HepG2 (cell line): ENCODE data around the gene DPM2. TPM values are rescaled to one million over a fixed set of nuclear protein-coding genes. Genes with fewer than 3 reads are reported as not detected.

ENCODE experiments used
- BRCA1 ChIP-seq: sonication (generic); formaldehyde crosslinking; IDR thresholded peaks from 2 replicates; pipeline ENCODE4 v1.4.0; 2020; ENCODE audit warnings: missing genetic modification reagents
- FOXC1 ChIP-seq: sonication (generic); formaldehyde crosslinking; IDR thresholded peaks from 2 replicates; pipeline ENCODE4 v1.8.0; 2022; ENCODE audit warnings: mild to moderate bottlenecking, missing genetic modification reagents, borderline replicate concordance
- FOXP1 ChIP-seq, 2 experiments: fragments of 450-650 bp in 1 of 2; IDR thresholded peaks; 2 replicates each; pipeline ENCODE4 v1.6.1; 2017 to 2018; ENCODE audit warnings: antibody characterized with exemption in 1 of 2
- GPN1 ChIP-seq: sonication (generic); formaldehyde crosslinking; IDR thresholded peaks from 2 replicates; pipeline ENCODE4 v1.5.1; 2020; ENCODE audit warnings: missing genetic modification reagents, borderline replicate concordance
- KLF12 ChIP-seq: sonication (generic); formaldehyde crosslinking; IDR thresholded peaks from 2 replicates; pipeline ENCODE4 v1.4.0; 2020; ENCODE audit warnings: missing genetic modification reagents, borderline replicate concordance
- MIER3 ChIP-seq: IDR thresholded peaks from 2 replicates; pipeline ENCODE4 v1.6.1; 2016; ENCODE audit warnings: missing compliant biosample characterization, borderline replicate concordance
- ONECUT2 ChIP-seq: sonication (generic); formaldehyde crosslinking; IDR thresholded peaks from 2 replicates; pipeline ENCODE4 v1.4.0; 2020; ENCODE audit warnings: missing genetic modification reagents
- SMYD3 ChIP-seq: sonication (generic); formaldehyde crosslinking; IDR thresholded peaks from 2 replicates; pipeline ENCODE4 v1.8.1; 2023; ENCODE audit warnings: mild to moderate bottlenecking, missing genetic modification reagents
- SP140L ChIP-seq: sonication (generic); formaldehyde crosslinking; IDR thresholded peaks from 2 replicates; pipeline ENCODE4 v1.4.0; 2020; ENCODE audit warnings: missing genetic modification reagents, borderline replicate concordance
- SRF ChIP-seq: IDR thresholded peaks from 2 replicates; pipeline ENCODE4 v1.6.1; 2011; ENCODE audit warnings: mild to moderate bottlenecking, low read depth, low read length, moderate library complexity
- TAF15 ChIP-seq: fragments of 200-400 bp; formaldehyde crosslinking; IDR thresholded peaks from one replicate; pipeline ENCODE4 v1.6.1; 2018; ENCODE audit warnings: mild to moderate bottlenecking, low read depth, low read length; ENCODE audit not compliant: poor library complexity, severe bottlenecking
- ZNF160 ChIP-seq: sonication (generic); formaldehyde crosslinking; IDR thresholded peaks from 2 replicates; pipeline ENCODE4 v1.8.0; 2022; ENCODE audit warnings: mild to moderate bottlenecking, inconsistent platforms, missing genetic modification reagents
- polyA plus RNA-seq, 8 experiments: library from polyadenylated mRNA; depleted of rRNA in 3 of 8; stranded (reverse) in 7 of 8; unstranded in 1 of 8; fragments of >200 nt; fragmentation: Illumina TruSeq in 4 of 8; extraction: Trizol in 4 of 8; gene quantifications; 2 replicates each; pipeline versions ENCODE4 v1.2.1 to v1.2.3, GENCODE V29; 2011 to 2016; ENCODE audit warnings: low read depth in 4 of 8, missing spikeins in 1 of 8, mixed read lengths in 1 of 8; ENCODE audit not compliant: insufficient read depth in 1 of 8
- total RNA-seq, 5 experiments: library from RNA; depleted of rRNA; stranded (reverse); fragments of >200 nt; fragmentation: Illumina TruSeq; extraction: Trizol; gene quantifications; 2 replicates each; pipeline ENCODE4 v1.2.3, GENCODE V29; 2016; ENCODE audit warnings: low read depth in 1 of 5
- TF ChIP-seq, protein P1 (sequence below): sonication (generic); formaldehyde crosslinking; IDR thresholded peaks from 2 replicates; pipeline ENCODE4 v1.4.0; 2020; ENCODE audit warnings: mild to moderate bottlenecking, missing genetic modification reagents
- TF ChIP-seq, protein P2 (sequence below): sonication (generic); formaldehyde crosslinking; IDR thresholded peaks from 2 replicates; pipeline ENCODE4 v1.4.0; 2020; ENCODE audit warnings: missing genetic modification reagents
- TF ChIP-seq, protein P3 (sequence below): sonication (generic); formaldehyde crosslinking; conservative IDR thresholded peaks from 2 replicates; pipeline ENCODE4 v1.4.0; 2020; ENCODE audit warnings: missing genetic modification reagents
- TF ChIP-seq, protein P4 (sequence below): sonication (generic); formaldehyde crosslinking; IDR thresholded peaks from 2 replicates; pipeline ENCODE4 v1.8.1; 2023; ENCODE audit warnings: mild to moderate bottlenecking, missing genetic modification reagents
- TF ChIP-seq, protein P5 (sequence below): sonication (generic); formaldehyde crosslinking; IDR thresholded peaks from 2 replicates; pipeline ENCODE4 v1.5.1; 2020; ENCODE audit warnings: mild to moderate bottlenecking, missing genetic modification reagents, moderate library complexity

Gene DPM2
- total and polyA plus RNA-seq, 2 of the 13 experiments (the other 11 are each of a cell fraction or from before 2014, with no cell fraction given) = 24.8 to 35.3 TPM

DNA sequence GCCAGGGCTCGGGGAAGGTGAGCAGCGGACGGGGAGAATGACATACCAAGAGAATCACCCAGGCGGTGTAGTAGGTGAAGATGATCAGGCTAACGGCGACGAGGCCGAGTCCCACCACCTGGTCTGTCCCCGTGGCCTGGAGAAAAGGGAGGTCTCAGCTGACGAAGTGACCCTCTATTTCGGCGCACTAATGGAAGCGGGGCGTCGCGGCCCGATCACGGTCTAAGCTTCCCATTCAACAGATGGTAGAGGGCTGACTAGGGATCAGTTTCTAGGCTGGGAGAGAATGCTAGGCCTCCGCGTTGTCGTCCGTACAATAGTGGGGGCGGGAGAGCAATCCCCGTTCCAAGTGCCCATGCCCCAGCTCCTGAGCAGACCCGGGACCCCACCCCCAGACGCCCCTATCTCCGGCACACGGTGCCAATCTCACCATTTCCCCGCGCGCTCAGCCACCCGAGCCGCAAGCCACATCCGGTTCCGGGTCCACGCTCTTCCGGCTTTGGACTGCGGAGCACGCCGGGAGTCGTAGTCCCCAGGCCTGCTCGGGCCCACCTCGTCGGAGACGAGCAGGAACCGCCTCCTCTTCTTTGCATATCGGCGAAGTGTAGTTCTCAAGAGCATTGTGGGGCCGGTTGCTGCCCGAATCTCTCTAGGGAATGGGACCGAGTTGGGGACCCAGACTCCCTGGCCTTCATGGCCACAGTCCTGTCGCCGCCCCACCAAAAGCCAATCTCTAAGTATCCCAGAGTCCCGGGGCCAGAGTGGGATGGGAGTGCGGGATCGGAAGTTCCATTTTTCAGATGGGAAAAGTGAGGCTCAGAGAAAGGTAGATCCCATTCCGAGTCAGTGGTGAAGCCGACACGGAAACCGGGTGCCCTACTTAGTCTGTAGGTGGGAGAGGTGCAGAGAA is at the start of gene DPM2 (continued):
- TF ChIP-seq, protein P1, sequence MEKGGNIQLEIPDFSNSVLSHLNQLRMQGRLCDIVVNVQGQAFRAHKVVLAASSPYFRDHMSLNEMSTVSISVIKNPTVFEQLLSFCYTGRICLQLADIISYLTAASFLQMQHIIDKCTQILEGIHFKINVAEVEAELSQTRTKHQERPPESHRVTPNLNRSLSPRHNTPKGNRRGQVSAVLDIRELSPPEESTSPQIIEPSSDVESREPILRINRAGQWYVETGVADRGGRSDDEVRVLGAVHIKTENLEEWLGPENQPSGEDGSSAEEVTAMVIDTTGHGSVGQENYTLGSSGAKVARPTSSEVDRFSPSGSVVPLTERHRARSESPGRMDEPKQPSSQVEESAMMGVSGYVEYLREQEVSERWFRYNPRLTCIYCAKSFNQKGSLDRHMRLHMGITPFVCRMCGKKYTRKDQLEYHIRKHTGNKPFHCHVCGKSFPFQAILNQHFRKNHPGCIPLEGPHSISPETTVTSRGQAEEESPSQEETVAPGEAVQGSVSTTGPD (CRISPR knock-in tag) = no peak
- TF ChIP-seq FOXP1 (IDR thresholded peaks at IDR 0.05) = no peak
- TF ChIP-seq FOXP1 (CRISPR knock-in tag; IDR thresholded peaks at IDR 0.05) = no peak
- TF ChIP-seq, protein P2, sequence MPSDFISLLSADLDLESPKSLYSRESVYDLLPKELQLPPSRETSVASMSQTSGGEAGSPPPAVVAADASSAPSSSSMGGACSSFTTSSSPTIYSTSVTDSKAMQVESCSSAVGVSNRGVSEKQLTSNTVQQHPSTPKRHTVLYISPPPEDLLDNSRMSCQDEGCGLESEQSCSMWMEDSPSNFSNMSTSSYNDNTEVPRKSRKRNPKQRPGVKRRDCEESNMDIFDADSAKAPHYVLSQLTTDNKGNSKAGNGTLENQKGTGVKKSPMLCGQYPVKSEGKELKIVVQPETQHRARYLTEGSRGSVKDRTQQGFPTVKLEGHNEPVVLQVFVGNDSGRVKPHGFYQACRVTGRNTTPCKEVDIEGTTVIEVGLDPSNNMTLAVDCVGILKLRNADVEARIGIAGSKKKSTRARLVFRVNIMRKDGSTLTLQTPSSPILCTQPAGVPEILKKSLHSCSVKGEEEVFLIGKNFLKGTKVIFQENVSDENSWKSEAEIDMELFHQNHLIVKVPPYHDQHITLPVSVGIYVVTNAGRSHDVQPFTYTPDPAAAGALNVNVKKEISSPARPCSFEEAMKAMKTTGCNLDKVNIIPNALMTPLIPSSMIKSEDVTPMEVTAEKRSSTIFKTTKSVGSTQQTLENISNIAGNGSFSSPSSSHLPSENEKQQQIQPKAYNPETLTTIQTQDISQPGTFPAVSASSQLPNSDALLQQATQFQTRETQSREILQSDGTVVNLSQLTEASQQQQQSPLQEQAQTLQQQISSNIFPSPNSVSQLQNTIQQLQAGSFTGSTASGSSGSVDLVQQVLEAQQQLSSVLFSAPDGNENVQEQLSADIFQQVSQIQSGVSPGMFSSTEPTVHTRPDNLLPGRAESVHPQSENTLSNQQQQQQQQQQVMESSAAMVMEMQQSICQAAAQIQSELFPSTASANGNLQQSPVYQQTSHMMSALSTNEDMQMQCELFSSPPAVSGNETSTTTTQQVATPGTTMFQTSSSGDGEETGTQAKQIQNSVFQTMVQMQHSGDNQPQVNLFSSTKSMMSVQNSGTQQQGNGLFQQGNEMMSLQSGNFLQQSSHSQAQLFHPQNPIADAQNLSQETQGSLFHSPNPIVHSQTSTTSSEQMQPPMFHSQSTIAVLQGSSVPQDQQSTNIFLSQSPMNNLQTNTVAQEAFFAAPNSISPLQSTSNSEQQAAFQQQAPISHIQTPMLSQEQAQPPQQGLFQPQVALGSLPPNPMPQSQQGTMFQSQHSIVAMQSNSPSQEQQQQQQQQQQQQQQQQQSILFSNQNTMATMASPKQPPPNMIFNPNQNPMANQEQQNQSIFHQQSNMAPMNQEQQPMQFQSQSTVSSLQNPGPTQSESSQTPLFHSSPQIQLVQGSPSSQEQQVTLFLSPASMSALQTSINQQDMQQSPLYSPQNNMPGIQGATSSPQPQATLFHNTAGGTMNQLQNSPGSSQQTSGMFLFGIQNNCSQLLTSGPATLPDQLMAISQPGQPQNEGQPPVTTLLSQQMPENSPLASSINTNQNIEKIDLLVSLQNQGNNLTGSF (CRISPR knock-in tag) = peak; percentile 15; the same call in 1 of the 2 replicates
- TF ChIP-seq, protein P3, sequence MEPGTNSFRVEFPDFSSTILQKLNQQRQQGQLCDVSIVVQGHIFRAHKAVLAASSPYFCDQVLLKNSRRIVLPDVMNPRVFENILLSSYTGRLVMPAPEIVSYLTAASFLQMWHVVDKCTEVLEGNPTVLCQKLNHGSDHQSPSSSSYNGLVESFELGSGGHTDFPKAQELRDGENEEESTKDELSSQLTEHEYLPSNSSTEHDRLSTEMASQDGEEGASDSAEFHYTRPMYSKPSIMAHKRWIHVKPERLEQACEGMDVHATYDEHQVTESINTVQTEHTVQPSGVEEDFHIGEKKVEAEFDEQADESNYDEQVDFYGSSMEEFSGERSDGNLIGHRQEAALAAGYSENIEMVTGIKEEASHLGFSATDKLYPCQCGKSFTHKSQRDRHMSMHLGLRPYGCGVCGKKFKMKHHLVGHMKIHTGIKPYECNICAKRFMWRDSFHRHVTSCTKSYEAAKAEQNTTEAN (CRISPR knock-in tag) = no peak
- TF ChIP-seq SMYD3 (CRISPR knock-in tag) = no peak
- no peak for TF ChIP-seq TAF15
- no peak for TF ChIP-seq BRCA1 (CRISPR knock-in tag)
- no peak for TF ChIP-seq FOXC1 (CRISPR knock-in tag)
- no peak for TF ChIP-seq SRF
- TF ChIP-seq, protein P4, sequence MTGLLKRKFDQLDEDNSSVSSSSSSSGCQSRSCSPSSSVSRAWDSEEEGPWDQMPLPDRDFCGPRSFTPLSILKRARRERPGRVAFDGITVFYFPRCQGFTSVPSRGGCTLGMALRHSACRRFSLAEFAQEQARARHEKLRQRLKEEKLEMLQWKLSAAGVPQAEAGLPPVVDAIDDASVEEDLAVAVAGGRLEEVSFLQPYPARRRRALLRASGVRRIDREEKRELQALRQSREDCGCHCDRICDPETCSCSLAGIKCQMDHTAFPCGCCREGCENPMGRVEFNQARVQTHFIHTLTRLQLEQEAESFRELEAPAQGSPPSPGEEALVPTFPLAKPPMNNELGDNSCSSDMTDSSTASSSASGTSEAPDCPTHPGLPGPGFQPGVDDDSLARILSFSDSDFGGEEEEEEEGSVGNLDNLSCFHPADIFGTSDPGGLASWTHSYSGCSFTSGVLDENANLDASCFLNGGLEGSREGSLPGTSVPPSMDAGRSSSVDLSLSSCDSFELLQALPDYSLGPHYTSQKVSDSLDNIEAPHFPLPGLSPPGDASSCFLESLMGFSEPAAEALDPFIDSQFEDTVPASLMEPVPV (CRISPR knock-in tag) = no peak
- no peak for TF ChIP-seq SP140L (CRISPR knock-in tag)
- peak; percentile 34; the same call in 1 of the 2 replicates for TF ChIP-seq GPN1 (CRISPR knock-in tag)
- no peak for TF ChIP-seq MIER3 (CRISPR knock-in tag)
- no peak for TF ChIP-seq KLF12 (CRISPR knock-in tag)
- TF ChIP-seq ONECUT2 (CRISPR knock-in tag) = no peak; the same call in 1 of the 2 replicates
- no peak for TF ChIP-seq ZNF160 (CRISPR knock-in tag)
- TF ChIP-seq, protein P5, sequence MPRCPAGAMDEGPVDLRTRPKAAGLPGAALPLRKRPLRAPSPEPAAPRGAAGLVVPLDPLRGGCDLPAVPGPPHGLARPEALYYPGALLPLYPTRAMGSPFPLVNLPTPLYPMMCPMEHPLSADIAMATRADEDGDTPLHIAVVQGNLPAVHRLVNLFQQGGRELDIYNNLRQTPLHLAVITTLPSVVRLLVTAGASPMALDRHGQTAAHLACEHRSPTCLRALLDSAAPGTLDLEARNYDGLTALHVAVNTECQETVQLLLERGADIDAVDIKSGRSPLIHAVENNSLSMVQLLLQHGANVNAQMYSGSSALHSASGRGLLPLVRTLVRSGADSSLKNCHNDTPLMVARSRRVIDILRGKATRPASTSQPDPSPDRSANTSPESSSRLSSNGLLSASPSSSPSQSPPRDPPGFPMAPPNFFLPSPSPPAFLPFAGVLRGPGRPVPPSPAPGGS (CRISPR knock-in tag) = peak; percentile 68; the same call in 1 of the 2 replicates
